Endothelial cell of hepatic sinusoid (primary cell): Measurements from ENCODE around the gene COG5.
"Not testable (repeated sequence)": the region's sequence is repeated elsewhere in the genome, so short reads cannot be mapped to it uniquely, and the experiment has no call there.

Experiments
- in situ Hi-C: cut with HindIII; loops from 2 replicates; pipeline ENCODE4 v1.10.0; 2017; ENCODE audit warnings: low sequenced_read_pairs

The COG5 gene

DNA sequence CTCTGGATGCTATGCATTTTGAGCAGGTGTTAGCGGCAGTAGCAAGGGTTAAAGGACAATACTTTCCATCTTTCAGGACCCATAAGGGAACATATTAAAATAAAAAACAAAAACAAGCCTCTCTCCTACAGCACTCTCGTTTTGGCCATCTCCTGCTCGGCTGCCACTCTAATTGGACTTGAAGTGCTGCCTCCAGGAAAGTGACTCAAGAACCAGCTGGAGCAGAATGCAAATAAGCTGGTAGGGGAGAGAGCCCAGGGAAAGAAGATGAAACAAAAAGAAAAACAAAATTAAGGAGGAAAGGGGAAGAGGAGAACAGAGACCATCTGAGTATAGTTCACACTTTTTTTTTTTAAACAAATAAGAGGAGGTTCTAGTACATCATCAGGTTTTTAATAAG lies 329.3 kb downstream of the COG5 start:
- in situ Hi-C loops = no loop called here

DNA sequence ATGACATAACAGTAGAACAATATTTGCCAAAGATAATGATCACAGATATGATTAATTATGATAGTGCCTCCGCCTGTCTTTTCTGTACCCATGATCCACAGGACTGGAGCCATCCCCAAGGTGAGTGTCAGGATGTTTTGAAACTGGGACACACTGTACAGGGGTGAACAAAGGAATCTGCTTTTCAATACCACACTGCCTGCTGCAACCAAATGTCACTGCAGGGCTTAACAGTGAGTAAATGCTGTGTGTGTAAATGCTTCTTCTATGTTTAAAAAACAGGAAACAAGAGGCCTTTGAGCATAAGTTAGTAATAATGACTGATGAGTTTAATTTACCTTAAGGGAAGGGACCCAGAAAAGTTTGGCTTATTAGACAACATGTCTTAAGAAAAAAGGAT lies 329.7 kb downstream of the COG5 start:
- in situ Hi-C loops = no loop called here

DNA sequence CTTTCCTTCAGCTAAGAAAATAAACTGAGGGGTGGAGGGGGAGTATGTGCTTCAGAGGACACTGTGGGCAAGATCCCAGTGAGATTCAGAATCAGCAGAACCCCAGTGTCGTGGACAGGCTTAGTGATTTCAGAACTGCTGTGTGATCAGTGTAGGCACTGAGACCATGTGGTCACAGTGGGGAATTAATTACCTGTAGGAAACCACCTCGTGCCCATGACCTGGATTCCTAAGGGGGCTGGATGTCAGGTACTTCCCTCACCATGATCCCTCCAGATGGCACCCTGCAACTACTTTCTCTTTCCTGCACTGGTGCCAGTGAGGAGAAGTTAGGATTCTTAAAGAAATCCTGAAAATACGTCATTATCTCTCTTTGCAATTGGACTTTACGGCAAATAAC lies 330.5 kb downstream of the COG5 start:
- in situ Hi-C loops = no loop called here

DNA sequence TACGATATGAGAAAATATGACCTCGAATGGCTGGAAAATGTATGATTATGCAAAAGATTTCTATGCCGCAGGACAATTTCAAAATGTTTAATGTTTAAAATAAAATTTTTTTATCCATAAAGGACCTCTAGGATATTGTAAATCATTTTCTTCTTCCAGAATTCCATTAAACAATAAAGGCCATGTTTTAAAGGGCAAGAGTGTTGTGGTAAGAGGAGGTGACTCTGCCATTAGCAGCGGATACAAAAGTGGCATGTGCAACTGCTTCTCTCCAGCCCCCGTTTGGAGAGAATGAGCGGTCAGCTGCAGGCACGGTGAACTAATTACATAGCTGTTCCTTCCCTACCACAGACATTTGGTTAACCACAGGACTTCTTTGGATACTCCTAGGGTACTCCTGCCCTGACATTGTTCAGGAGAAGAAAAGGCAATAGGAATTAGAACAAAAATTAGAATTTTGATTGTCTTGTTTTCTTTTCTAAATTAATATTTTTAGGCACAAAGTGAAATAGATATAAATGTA lies 331.1 kb downstream of the COG5 start:
- in situ Hi-C loops = no loop called here

DNA sequence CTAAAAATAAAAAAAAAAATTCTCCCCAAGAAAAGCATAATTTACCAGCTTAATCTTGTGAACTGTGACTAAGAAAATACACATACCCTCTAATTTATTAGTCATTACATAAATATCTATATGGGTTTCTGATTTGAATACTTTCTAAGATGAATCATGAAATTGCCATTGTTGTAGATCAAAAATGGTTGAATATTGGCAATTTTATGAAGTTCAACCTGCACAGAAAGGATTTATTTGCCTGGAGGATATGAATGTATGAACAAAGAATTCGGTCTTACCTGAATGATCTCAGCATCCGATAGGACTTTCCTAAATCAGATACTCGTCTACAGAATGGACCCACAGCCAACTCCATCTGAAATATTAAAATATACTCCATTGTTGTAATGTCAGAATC lies 333.4 kb downstream of the COG5 start:
- in situ Hi-C loops = no loop called here

DNA sequence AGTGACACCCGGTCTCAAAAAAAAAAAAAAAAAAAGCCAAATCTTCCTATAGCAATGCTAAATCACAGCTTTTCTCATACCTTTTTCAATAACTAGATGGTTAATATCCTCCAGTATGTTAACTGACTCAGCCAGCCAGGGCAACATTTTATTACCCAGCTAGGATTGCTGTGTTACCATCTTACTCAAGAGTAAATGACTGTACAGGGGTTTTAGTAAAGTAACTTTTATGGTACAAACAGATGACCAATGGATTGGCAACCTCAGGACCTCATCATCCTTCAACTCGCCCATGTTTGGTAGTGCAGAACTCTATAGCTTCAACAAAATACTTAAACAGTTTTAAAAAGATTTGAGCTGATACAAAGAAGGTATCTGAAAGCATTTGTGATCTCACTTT lies 335.4 kb downstream of the COG5 start:
- in situ Hi-C loops = no loop called here

DNA sequence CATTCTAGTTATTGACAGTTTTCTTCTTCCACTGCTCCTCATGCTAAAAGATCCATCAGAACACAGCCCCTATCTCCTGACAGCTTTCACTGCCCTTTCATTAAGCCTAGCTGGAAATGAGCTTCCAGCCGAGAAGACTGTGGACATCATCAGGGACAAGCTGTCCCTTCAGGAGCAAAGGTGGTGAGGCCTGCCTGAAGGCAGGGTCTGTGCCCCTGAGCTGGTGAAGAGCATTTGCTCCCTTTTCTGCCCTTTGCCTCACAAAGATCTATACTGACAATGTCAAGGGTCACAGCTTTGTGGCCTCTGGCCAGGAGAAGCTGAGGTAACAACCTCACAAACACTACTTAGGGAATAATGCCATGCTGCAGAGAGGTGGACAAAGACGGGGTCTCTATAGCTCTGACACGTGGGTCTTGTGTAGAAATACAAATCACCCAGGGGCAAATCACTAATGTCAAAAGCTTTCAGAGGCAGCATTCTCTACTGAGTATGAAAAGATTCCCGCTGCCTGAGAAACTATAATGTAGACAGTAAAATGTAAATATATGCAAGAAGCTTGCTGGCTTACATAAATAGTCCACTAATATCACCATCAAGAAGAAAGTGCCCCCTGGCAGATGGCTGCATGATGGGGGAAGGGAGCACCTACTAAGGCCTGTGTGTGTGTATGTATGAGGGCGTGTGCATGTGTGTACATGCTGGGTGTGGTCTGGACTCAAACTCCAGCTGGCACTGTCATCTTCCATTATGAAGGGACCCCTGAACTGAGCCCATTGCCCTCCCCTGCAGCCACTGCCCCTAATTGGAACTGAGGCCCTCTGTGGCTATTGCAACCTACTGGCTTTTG lies 339.1 kb downstream of the COG5 start:
- in situ Hi-C loops = no loop called here

DNA sequence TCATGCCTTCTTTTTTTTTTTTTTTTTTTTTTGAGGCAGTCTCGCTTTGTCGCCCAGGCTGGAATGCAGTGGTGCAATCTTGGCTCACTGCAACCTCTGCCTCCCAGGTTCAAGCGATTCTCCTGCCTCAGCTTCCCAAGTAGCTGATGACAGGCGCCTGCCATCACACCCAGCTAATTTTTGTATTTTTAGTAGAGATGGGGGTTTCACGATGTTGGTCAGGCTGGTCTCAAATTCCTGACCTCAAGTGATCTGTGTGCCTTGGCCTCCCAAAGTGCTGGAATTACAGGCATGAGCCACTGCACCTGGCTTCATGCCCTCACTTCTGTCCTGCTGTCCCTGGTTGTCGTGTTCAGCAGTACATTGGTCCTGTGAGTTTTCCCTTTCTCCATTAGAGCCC lies 342.9 kb downstream of the COG5 start:
- in situ Hi-C loops = not testable (repeated sequence)

DNA sequence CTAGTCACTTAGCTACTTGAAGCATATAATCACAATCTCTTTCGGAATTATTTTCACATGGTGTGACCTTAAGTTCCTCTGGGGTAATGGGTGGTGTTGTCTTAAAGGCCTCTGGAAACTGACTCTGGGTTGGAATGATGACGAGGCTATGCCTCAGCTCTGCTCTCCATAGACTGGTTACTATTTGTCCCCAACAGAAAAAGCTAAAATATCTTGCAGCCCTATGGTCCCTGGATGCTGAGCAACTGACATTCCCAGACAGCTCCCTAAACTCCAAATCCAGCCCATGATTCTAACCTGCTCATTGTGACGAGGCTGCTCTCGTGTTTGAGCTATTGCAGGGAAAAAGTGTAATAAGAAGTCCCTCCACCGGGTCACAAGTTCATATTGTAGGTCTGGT lies 343.4 kb downstream of the COG5 start:
- in situ Hi-C loops = no loop called here

DNA sequence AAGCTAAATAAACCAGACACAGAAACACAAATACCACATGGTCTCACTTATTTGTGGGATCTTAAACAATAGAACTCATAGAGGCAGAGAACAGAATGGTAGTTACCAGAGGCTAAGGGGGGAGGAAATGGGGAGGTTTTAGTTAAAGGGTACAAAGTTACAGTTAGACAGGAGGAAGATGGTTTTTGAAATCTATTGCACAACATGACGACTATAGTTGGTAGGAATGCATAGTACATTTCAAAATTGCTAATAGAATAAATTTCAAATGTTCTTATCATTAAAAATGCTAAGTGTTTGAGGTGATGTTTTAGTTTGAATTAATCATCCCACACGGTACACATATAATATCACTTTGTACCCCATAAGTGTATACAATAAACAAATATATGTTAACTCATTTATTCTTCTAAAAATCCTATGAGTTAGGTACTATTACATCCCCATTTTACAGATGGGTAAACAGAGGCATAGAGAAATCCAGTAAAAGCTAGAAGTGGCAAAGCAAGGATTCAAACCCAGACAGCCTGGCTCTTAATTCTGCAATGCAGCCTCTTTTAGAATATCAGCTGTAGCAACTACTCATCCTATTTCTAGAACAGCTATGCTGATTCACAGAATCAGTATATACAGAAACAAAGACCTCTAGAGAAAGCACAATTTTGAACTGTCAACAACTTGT lies 344.0 kb downstream of the COG5 start:
- in situ Hi-C loops = no loop called here

DNA sequence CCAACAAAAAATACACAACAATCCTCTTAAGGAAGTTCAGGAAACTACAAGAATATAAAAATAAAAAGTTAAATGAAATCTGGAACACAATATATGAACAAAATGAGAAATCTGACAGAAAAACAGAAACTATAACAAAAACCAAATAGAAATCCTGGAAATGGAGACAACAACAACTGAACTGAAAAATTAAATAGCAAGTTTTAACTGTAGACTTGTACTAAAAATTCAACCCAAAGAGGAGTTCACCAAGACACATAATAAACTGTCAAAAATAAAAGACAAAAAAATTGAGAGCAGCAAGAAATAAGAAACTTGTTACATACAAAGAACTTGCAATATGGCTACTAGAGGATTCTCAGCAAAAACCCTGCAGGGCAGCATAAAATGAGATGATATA lies 349.8 kb downstream of the COG5 start:
- in situ Hi-C loops = no loop called here

DNA sequence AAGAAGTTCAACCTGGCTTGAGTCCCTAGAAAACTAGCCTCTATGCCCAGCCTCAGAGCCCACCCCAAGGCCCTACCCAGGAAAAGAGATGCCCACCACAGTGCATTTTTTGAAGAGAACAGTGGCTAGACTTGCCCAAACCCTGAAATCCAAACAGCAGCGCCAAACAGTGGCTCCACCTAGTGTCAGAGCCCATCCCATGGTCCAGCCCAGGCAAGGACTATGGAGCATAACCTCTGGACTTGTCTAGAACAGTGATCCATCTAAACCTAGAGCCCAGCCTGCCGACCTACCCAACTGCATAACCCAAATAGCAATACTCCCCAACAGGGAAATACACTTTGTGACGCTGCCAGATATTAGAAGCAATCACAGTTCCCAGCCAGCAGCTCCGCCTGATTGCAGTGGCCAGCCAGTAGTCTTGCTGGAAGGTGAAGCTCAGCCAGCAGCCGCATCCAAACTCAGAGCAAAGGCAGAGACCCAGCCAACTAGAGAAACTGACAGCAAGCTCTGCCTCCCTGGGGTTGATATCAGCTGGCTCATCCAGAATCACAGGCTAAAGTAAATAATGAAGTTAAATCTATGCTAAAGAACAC lies 350.4 kb downstream of the COG5 start:
- in situ Hi-C loops = no loop called here

DNA sequence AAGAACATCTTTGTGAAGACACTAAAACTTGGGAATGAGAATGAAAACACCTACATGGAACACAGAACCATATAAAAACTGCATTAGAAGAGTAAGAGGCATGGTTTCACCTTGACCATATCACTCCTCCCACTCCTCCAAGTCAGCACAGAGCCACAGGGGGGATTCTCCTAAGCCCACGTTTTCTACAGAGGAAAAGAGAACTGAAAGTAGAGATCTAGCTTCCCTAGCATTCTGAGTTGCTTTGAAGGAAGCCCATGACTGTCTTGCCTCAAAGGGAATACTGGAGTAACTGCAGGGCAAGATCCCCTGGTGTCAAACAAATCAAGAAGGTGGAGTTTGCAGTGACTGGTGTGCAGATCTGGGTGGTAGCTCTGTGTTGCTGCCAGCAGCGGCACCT lies 351.0 kb downstream of the COG5 start:
- in situ Hi-C loops = no loop called here

DNA sequence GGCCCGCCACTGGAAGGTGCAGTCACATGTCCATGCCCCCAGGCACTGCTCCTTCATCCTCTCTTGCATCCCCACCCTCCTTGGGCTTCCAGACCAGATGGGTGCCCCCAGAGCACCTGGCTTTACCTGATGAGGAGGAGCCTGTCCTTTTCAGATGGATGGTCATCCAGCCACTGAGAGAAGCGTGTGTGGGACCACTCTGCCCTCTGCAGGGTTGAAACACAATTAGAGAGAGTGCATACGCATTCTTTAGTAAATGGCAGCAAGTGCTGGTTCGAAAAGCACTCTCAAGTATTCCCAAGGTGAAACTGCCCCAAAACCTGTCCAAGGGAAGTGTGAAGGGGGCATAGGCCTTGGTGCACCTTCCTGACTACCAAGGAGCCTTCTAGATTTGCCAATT lies 353.3 kb downstream of the COG5 start:
- in situ Hi-C loops = no loop called here

DNA sequence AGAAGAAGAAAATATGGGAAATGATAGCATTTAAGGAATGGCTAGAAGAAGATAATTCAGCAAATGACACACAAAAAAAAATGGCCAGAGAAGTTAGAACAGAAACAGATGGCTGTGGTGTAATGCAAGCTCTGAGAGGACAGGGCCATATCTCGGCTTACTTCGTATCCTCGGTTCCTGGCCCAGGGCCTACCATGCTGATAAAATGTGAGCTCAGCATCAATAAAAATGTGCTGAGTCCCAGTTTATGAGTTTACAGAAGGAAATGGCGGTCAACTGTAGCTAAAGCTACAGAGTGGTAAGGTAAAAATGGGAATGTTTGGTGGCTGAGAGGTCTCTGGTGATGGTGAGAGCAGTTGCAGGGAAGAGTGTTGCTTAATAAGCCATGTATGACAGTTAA lies 354.2 kb downstream of the COG5 start:
- in situ Hi-C loops = no loop called here

DNA sequence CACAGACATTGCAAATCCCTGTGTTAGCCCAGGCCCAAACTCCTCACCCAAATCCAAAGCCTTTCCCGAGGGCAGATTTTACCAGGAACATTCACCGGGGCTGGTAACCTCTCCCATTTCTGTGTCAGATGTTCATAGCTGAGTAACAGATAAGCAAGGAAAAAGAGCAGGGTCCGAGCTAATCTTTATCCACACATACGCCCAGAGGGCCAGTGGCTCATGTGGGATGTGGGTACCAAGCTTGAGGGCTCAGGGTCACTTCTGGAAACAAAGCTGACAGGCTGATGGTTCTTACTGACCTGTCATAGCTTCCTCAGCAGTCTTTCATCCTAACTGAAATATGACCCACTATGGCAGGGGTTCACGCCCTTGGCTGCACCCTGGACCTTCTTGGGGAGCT lies 355.2 kb downstream of the COG5 start:
- in situ Hi-C loops = no loop called here

DNA sequence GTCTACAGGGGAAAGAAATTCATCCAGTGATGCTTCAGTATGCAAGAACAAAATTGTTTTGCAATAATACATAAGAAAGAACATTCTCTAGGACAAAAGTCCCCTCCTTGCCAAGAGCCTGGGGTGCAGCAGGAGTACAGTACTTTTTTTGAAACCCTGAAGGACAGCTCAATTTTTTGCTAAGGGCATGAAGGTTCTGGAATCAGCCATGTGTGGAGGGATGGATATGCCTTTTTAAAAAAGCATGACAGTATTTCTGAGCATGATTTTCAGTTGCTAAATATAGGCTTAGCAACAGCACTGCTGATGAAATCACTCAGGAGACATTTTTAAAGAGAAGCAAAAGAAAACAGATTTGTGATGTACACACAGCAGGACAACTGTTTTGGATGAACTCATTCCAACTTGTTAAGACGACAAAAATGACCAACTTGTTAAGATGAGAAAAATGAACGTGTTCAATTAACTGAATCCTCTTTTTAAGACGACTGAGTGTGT lies 355.6 kb downstream of the COG5 start:
- in situ Hi-C loops = no loop called here

DNA sequence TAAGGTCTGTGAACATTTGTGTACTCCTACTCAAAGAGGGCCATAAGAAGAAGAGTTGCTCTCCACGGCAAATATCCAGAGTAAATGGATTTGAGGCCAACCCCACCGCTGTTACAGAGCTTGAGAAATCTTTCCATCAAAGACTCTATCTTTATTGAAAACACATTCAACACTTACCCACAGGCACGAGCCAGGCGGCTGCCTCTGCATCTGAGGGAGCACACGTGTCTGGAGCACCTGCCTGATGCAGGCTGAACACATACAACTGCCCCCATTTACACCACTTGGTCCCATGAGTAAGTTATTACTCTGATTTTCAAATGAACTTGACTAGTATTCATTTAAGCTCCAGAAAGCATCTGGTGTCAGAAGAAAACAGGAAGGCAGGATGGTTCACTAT lies 356.3 kb downstream of the COG5 start:
- in situ Hi-C loops = no loop called here

DNA sequence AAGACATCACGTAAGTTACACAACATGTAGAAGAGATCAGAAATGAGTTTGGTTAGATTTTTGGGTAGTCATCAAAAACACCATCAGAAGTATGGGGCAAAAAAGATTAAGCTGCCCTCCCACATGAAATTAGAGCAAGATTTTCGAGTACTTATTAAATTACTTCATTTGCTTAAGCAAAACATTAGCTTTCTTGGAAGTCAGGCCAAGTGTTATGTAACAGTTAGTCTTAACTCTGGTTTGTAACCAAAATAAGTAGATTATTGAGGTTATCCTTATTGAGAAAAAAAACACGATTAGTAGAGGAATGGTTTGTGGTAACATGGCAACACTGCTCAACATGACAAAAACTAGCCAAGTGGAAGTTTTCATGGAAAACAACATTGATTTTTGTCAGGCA lies 357.0 kb downstream of the COG5 start:
- in situ Hi-C loops = no loop called here

DNA sequence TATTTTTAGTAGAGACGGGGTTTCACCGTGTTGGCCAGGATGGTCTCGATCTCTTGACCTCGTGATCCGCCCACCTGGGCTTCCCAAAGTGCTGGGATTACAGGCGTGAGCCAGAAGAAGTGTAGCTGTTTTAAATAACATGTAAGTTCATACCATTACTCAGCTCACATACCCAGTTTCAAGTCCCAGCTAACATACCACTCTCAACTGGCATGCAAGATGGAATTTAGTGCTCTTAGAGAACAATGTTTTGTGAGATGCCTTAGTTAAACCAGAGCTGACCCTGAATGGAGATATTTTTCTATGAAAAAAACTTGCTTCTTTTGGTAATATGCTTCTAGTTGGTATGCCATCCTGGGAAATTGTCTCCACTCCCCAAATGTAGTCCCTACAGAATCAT lies 357.6 kb downstream of the COG5 start:
- in situ Hi-C loops = no loop called here

DNA sequence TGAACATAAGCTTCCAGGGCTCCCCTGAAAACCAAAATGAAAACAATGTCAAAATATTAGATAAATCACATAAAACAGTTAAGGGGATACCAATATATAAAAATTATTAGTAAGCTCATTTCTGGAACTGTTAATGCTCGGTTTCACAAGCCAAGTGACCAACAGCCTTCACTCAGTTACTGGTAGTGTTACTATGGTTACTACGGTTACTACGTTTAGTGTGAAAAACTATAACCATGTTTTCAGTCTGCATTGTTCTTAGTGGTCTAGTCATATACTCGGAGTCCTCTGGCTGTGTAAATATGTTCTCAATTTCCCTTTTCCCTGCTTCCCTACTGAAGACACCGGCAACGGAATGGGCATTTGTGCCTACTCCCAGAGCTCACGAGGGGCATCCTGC lies 360.1 kb downstream of the COG5 start:
- in situ Hi-C loops = no loop called here
